ENCODE measurements around the gene FYB1.

GRCh38 chr5:39236718-39237117, 17.4 kb upstream of the FYB1 start:
- TF ChIP-seq POLR2A (IDR thresholded peaks at IDR 0.05; ENCODE audit: borderline replicate concordance, extremely low read depth, insufficient read depth, insufficient read length) = no peak
- no peak for TF ChIP-seq FOSL1 (IDR thresholded peaks at IDR 0.05; ENCODE audit: low read depth)
- no peak for TF ChIP-seq SP1 (IDR thresholded peaks at IDR 0.05; ENCODE audit: low read depth)
- TF ChIP-seq, protein P1, sequence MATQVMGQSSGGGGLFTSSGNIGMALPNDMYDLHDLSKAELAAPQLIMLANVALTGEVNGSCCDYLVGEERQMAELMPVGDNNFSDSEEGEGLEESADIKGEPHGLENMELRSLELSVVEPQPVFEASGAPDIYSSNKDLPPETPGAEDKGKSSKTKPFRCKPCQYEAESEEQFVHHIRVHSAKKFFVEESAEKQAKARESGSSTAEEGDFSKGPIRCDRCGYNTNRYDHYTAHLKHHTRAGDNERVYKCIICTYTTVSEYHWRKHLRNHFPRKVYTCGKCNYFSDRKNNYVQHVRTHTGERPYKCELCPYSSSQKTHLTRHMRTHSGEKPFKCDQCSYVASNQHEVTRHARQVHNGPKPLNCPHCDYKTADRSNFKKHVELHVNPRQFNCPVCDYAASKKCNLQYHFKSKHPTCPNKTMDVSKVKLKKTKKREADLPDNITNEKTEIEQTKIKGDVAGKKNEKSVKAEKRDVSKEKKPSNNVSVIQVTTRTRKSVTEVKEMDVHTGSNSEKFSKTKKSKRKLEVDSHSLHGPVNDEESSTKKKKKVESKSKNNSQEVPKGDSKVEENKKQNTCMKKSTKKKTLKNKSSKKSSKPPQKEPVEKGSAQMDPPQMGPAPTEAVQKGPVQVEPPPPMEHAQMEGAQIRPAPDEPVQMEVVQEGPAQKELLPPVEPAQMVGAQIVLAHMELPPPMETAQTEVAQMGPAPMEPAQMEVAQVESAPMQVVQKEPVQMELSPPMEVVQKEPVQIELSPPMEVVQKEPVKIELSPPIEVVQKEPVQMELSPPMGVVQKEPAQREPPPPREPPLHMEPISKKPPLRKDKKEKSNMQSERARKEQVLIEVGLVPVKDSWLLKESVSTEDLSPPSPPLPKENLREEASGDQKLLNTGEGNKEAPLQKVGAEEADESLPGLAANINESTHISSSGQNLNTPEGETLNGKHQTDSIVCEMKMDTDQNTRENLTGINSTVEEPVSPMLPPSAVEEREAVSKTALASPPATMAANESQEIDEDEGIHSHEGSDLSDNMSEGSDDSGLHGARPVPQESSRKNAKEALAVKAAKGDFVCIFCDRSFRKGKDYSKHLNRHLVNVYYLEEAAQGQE (IDR thresholded peaks at IDR 0.05; ENCODE audit: low read depth) = no peak
- TF ChIP-seq ZBTB33 (IDR thresholded peaks at IDR 0.05; ENCODE audit: extremely low read depth, insufficient replicate concordance, low read length) = no peak
- TF ChIP-seq CBX3 (IDR thresholded peaks at IDR 0.05; ENCODE audit: low read depth) = no peak
- TF ChIP-seq, protein P2, sequence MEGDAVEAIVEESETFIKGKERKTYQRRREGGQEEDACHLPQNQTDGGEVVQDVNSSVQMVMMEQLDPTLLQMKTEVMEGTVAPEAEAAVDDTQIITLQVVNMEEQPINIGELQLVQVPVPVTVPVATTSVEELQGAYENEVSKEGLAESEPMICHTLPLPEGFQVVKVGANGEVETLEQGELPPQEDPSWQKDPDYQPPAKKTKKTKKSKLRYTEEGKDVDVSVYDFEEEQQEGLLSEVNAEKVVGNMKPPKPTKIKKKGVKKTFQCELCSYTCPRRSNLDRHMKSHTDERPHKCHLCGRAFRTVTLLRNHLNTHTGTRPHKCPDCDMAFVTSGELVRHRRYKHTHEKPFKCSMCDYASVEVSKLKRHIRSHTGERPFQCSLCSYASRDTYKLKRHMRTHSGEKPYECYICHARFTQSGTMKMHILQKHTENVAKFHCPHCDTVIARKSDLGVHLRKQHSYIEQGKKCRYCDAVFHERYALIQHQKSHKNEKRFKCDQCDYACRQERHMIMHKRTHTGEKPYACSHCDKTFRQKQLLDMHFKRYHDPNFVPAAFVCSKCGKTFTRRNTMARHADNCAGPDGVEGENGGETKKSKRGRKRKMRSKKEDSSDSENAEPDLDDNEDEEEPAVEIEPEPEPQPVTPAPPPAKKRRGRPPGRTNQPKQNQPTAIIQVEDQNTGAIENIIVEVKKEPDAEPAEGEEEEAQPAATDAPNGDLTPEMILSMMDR (IDR thresholded peaks at IDR 0.05 in 2 of 3, conservative IDR thresholded peaks at IDR 0.05 in 1 of 3; ENCODE audit: borderline replicate concordance in 1 of 3, insufficient read depth in 1 of 3, low read depth in 2 of 3, low read length in 2 of 3) = no peak
- TF ChIP-seq ZNF274 (IDR thresholded peaks at IDR 0.05; ENCODE audit: low read depth, low read length) = no peak
- TF ChIP-seq RAD21 (IDR thresholded peaks at IDR 0.05; ENCODE audit: low read depth) = no peak
- TF ChIP-seq EZH2phosphoT487 (IDR thresholded peaks at IDR 0.05; ENCODE audit: borderline replicate concordance) = no peak

All from HCT116 (cell line).